Measurements from ENCODE around the gene VAV2.
"Not testable (repeated sequence)": the region's sequence is repeated elsewhere in the genome, so short reads cannot be mapped to it uniquely, and the experiment has no call there.

Gene VAV2

DNA sequence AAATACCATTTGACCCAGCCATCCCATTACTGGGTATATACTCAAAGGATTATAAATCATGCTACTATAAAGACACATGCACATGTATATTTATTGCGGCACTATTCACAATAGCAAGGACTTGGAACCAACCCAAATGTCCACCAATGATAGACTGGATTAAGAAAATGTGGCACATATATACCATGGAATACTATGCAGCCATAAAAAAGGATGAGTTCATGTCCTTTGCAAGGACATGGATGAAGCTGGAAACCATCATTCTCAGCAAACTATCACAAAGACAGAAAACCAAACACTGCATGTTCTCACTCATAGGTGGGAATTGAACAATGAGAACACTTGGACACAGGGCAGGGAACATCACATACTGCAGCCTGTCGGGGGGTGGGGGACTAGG is 68.5 kb downstream of the VAV2 start:
- H3K27me3 ChIP-seq (ENCODE audit: insufficient read depth, low read length); H4K91ac ChIP-seq (ENCODE audit: low read depth, low read length); H2BK5ac ChIP-seq (ENCODE audit: low read depth, low read length, poor library complexity); DNase-seq; H3K79me1 ChIP-seq (ENCODE audit: low read length); H3K4ac ChIP-seq (ENCODE audit: low read depth, low read length); H3K9me3 ChIP-seq (ENCODE audit: insufficient read depth, low read depth, low read length); H2AK5ac ChIP-seq (ENCODE audit: low read length); H4K12ac ChIP-seq (ENCODE audit: low read depth, low read length); H3K4me2 ChIP-seq (ENCODE audit: low read length); H3K9ac ChIP-seq (ENCODE audit: low read length); H4K8ac ChIP-seq (ENCODE audit: low read depth, low read length); H3K27ac ChIP-seq (ENCODE audit: low read depth, low read length); H3K4me3 ChIP-seq (ENCODE audit: low read depth, low read length); H2BK12ac ChIP-seq (ENCODE audit: low read length); H2BK120ac ChIP-seq (ENCODE audit: insufficient read depth, low read length, poor library complexity); H3K14ac ChIP-seq (ENCODE audit: low read length); H2AFZ ChIP-seq (ENCODE audit: insufficient read depth, low read length, poor library complexity); H3K18ac ChIP-seq (ENCODE audit: low read length); H3K23ac ChIP-seq (ENCODE audit: low read length): not testable (repeated sequence)
- Histone ChIP-seq H3K36me3 (ENCODE audit: control insufficient read depth in 1 of 2, insufficient read depth in 2 of 2, low read length in 2 of 2) (peaks cover 35 to 45% of the 10 kb centered on the region in 2 experiments), H3K79me2 (ENCODE audit: control insufficient read depth, insufficient read depth, low read length, poor library complexity) (peaks cover 26% of the 10 kb centered on the region), H3K4me1 (ENCODE audit: control insufficient read depth in 1 of 2, insufficient read depth in 2 of 2, low read length in 2 of 2) (peaks cover 3 to 16% of the 10 kb centered on the region in 2 experiments)
- no CpG with 5 or more reads among the region's 2 CpGs for WGBS (ENCODE audit: extremely low coverage, insufficient coverage, insufficient read length)

DNA sequence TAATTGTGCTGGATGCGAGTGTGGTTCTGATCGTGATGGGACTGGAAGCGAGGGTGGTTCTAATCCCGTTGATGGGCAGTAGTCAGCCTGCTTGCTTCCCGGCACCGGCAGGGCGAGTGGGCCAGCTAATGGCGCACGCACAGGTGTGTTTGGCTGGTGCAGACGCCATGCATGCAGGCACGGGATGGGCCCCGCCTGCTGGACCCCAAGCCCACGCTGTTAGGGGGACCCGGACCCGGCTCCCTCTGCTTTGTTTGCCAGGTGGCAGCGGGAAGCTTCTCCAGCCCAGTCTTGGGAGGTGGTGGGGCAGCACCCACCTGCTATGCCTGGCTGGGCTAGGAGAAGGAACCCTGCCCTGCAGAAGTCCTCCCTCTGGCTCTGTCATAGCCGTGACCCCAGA is 70.3 kb downstream of the VAV2 start:
- DNase-seq = no peak
- no peak overlapping the region for H3K14ac ChIP-seq (ENCODE audit: low read length)
- H2BK12ac ChIP-seq (ENCODE audit: low read length) = no peak overlapping the region
- no CpG with 5 or more reads among the region's 17 CpGs for WGBS (ENCODE audit: extremely low coverage, insufficient coverage, insufficient read length)
- no peak overlapping the region for H3K9ac ChIP-seq (ENCODE audit: low read length)
- H4K8ac ChIP-seq (ENCODE audit: low read depth, low read length) = no peak overlapping the region
- peak overlapping the region; percentile 22 for H3K4ac ChIP-seq (ENCODE audit: low read depth, low read length)
- H3K4me2 ChIP-seq (ENCODE audit: low read length) = no peak overlapping the region
- no peak overlapping the region for H2AFZ ChIP-seq (ENCODE audit: insufficient read depth, low read length, poor library complexity)
- no peak overlapping the region for H2BK120ac ChIP-seq (ENCODE audit: insufficient read depth, low read length, poor library complexity)
- H2AK5ac ChIP-seq (ENCODE audit: low read length) = no peak overlapping the region
- H2BK5ac ChIP-seq (ENCODE audit: low read depth, low read length, poor library complexity) = no peak overlapping the region
- no peak overlapping the region for H3K23ac ChIP-seq (ENCODE audit: low read length)
- H3K4me3 ChIP-seq (ENCODE audit: low read depth, low read length) = no peak overlapping the region
- no peak overlapping the region for H4K12ac ChIP-seq (ENCODE audit: low read depth, low read length)
- peaks cover 3 to 18% of the 10 kb centered on the region in 2 experiments for H3K4me1 ChIP-seq (ENCODE audit: control insufficient read depth in 1 of 2, insufficient read depth in 2 of 2, low read length in 2 of 2)
- peaks cover 3% of the 10 kb centered on the region for H3K79me1 ChIP-seq (ENCODE audit: low read length)
- no peaks in the 10 kb centered on the region for H3K27me3 ChIP-seq (ENCODE audit: insufficient read depth, low read length)
- peaks cover 27% of the 10 kb centered on the region for H3K79me2 ChIP-seq (ENCODE audit: control insufficient read depth, insufficient read depth, low read length, poor library complexity)
- no peak overlapping the region for H3K27ac ChIP-seq (ENCODE audit: low read depth, low read length)
- H4K91ac ChIP-seq (ENCODE audit: low read depth, low read length) = no peak overlapping the region
- peaks cover 22 to 30% of the 10 kb centered on the region in 2 experiments for H3K36me3 ChIP-seq (ENCODE audit: control insufficient read depth in 1 of 2, insufficient read depth in 2 of 2, low read length in 2 of 2)
- H3K18ac ChIP-seq (ENCODE audit: low read length) = no peak overlapping the region
- no peaks in the 10 kb centered on the region for H3K9me3 ChIP-seq (ENCODE audit: insufficient read depth, low read depth, low read length)

DNA sequence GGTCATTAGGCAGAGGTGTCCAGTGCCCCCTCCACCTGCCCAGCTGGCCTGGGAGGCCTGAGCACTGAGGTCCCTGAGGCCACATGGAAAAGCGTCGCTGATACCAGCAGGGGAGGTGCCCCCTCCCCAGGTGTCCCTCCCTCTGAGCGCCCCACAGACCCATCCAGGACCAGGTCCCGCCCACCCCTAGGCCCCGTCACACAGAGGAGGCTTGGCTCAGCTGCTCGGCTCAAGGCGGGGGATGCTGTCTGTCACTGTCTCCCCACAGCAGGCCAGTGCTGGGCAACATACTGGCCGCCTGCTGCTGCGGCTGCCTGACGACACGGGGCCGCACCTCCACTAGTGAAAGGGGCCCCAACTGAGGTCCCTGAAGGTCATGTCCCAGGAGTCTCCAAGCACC is 71.7 kb downstream of the VAV2 start:
- Histone ChIP-seq H3K23ac (ENCODE audit: low read length) (no peak overlapping the region), H4K91ac (ENCODE audit: low read depth, low read length) (no peak overlapping the region), H2AFZ (ENCODE audit: insufficient read depth, low read length, poor library complexity) (no peak overlapping the region), H3K4me2 (ENCODE audit: low read length) (no peak overlapping the region), H4K12ac (ENCODE audit: low read depth, low read length) (no peak overlapping the region), H3K18ac (ENCODE audit: low read length) (peak overlapping the region; percentile 8), H3K4me3 (ENCODE audit: low read depth, low read length) (no peak overlapping the region), H2BK120ac (ENCODE audit: insufficient read depth, low read length, poor library complexity) (no peak overlapping the region), H3K9ac (ENCODE audit: low read length) (no peak overlapping the region), H3K4me1 (ENCODE audit: control insufficient read depth in 1 of 2, insufficient read depth in 2 of 2, low read length in 2 of 2) (peaks cover 7 to 21% of the 10 kb centered on the region in 2 experiments), H2BK12ac (ENCODE audit: low read length) (no peak overlapping the region), H3K36me3 (ENCODE audit: control insufficient read depth in 1 of 2, insufficient read depth in 2 of 2, low read length in 2 of 2) (peaks cover 19 to 30% of the 10 kb centered on the region in 2 experiments), H3K79me1 (ENCODE audit: low read length) (peaks cover 3% of the 10 kb centered on the region), H4K8ac (ENCODE audit: low read depth, low read length) (no peak overlapping the region), H3K9me3 (ENCODE audit: insufficient read depth, low read depth, low read length) (peaks cover 4% of the 10 kb centered on the region), H3K27ac (ENCODE audit: low read depth, low read length) (no peak overlapping the region), H3K27me3 (ENCODE audit: insufficient read depth, low read length) (no peaks in the 10 kb centered on the region), H2BK5ac (ENCODE audit: low read depth, low read length, poor library complexity) (no peak overlapping the region), H3K79me2 (ENCODE audit: control insufficient read depth, insufficient read depth, low read length, poor library complexity) (peaks cover 29% of the 10 kb centered on the region), H3K4ac (ENCODE audit: low read depth, low read length) (peak overlapping the region; percentile 57), H2AK5ac (ENCODE audit: low read length) (no peak overlapping the region), H3K14ac (ENCODE audit: low read length) (no peak overlapping the region)
- WGBS (ENCODE audit: extremely low coverage, insufficient coverage, insufficient read length) = no CpG with 5 or more reads among the region's 12 CpGs
- no peak for DNase-seq

GRCh38 chr9:133919253-133920115 is 72.6 kb downstream of the VAV2 start:
- H3K27me3 ChIP-seq (ENCODE audit: insufficient read depth, low read length) = no peaks in the 10 kb centered on the region
- no peak overlapping the region for H3K27ac ChIP-seq (ENCODE audit: low read depth, low read length)
- H3K9me3 ChIP-seq (ENCODE audit: insufficient read depth, low read depth, low read length) = peaks cover 5% of the 10 kb centered on the region
- no peak for DNase-seq
- no CpG with 5 or more reads among the region's 27 CpGs for WGBS (ENCODE audit: extremely low coverage, insufficient coverage, insufficient read length)
- peak overlapping the region; percentile 57 for H3K4ac ChIP-seq (ENCODE audit: low read depth, low read length)
- no peak overlapping the region for H3K4me3 ChIP-seq (ENCODE audit: low read depth, low read length)
- peaks cover 12 to 28% of the 10 kb centered on the region in 2 experiments for H3K4me1 ChIP-seq (ENCODE audit: control insufficient read depth in 1 of 2, insufficient read depth in 2 of 2, low read length in 2 of 2)
- H4K91ac ChIP-seq (ENCODE audit: low read depth, low read length) = no peak overlapping the region
- peaks cover 31% of the 10 kb centered on the region for H3K79me2 ChIP-seq (ENCODE audit: control insufficient read depth, insufficient read depth, low read length, poor library complexity)
- peak overlapping the region; percentile 25 for H3K18ac ChIP-seq (ENCODE audit: low read length)
- H4K8ac ChIP-seq (ENCODE audit: low read depth, low read length) = no peak overlapping the region
- no peak overlapping the region for H2AK5ac ChIP-seq (ENCODE audit: low read length)
- no peak overlapping the region for H3K4me2 ChIP-seq (ENCODE audit: low read length)
- no peak overlapping the region for H2BK12ac ChIP-seq (ENCODE audit: low read length)
- H4K12ac ChIP-seq (ENCODE audit: low read depth, low read length) = no peak overlapping the region
- H2BK120ac ChIP-seq (ENCODE audit: insufficient read depth, low read length, poor library complexity) = no peak overlapping the region
- no peak overlapping the region for H3K9ac ChIP-seq (ENCODE audit: low read length)
- no peak overlapping the region for H2AFZ ChIP-seq (ENCODE audit: insufficient read depth, low read length, poor library complexity)
- H3K79me1 ChIP-seq (ENCODE audit: low read length) = peaks cover 3% of the 10 kb centered on the region
- no peak overlapping the region for H2BK5ac ChIP-seq (ENCODE audit: low read depth, low read length, poor library complexity)
- H3K36me3 ChIP-seq (ENCODE audit: control insufficient read depth in 1 of 2, insufficient read depth in 2 of 2, low read length in 2 of 2) = peaks cover 16 to 26% of the 10 kb centered on the region in 2 experiments
- H3K23ac ChIP-seq (ENCODE audit: low read length) = no peak overlapping the region
- H3K14ac ChIP-seq (ENCODE audit: low read length) = no peak overlapping the region
